LNCAP (cell line): ENCODE data around the gene NDUFA13.

Experiments used
- TF ChIP-seq, protein P1 (sequence below): fragments of 450-650 bp; IDR thresholded peaks from 2 replicates; pipeline ENCODE4 v1.5.1; 2017; ENCODE audit warnings: mild to moderate bottlenecking

NDUFA13 gene

GRCh38 chr19:19571071-19571786 lies 55.2 kb downstream of the NDUFA13 start:
- TF ChIP-seq, protein P1, sequence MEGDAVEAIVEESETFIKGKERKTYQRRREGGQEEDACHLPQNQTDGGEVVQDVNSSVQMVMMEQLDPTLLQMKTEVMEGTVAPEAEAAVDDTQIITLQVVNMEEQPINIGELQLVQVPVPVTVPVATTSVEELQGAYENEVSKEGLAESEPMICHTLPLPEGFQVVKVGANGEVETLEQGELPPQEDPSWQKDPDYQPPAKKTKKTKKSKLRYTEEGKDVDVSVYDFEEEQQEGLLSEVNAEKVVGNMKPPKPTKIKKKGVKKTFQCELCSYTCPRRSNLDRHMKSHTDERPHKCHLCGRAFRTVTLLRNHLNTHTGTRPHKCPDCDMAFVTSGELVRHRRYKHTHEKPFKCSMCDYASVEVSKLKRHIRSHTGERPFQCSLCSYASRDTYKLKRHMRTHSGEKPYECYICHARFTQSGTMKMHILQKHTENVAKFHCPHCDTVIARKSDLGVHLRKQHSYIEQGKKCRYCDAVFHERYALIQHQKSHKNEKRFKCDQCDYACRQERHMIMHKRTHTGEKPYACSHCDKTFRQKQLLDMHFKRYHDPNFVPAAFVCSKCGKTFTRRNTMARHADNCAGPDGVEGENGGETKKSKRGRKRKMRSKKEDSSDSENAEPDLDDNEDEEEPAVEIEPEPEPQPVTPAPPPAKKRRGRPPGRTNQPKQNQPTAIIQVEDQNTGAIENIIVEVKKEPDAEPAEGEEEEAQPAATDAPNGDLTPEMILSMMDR, result no peak

- TF ChIP-seq, protein P1, result no peak
These were observed 59.4 kb downstream of the NDUFA13 start for GRCh38 chr19:19575411-19575810.
